ENCODE measurements around the gene LRRK1.

Gene LRRK1

GRCh38 chr15:100968050-100968966, 49.2 kb downstream of the LRRK1 start:
- in situ Hi-C loops (cut with MboI; ENCODE audit: low sequenced_read_pairs), result no loop called here

GRCh38 chr15:100972975-100973350, 53.8 kb downstream of the LRRK1 start:
- in situ Hi-C loops (cut with MboI; ENCODE audit: low sequenced_read_pairs), result no loop called here

GRCh38 chr15:100973351-100974111, 54.4 kb downstream of the LRRK1 start:
- in situ Hi-C loops (cut with MboI; ENCODE audit: low sequenced_read_pairs), result no loop called here

- in situ Hi-C loops (cut with MboI; ENCODE audit: low sequenced_read_pairs), result no loop called here
Observed at GRCh38 chr15:100975043-100975442, 55.9 kb downstream of the LRRK1 start.

GRCh38 chr15:100980410-100981046, 61.4 kb downstream of the LRRK1 start:
- in situ Hi-C loops (cut with MboI; ENCODE audit: low sequenced_read_pairs), result no loop called here

GRCh38 chr15:100981086-100981485, 61.9 kb downstream of the LRRK1 start:
- in situ Hi-C loops (cut with MboI; ENCODE audit: low sequenced_read_pairs), result no loop called here

- in situ Hi-C loops (cut with MboI; ENCODE audit: low sequenced_read_pairs), result no loop called here
Observed at GRCh38 chr15:100983221-100983620, 64.1 kb downstream of the LRRK1 start.

GRCh38 chr15:100985401-100985800, 66.2 kb downstream of the LRRK1 start:
- in situ Hi-C loops (cut with MboI; ENCODE audit: low sequenced_read_pairs), result no loop called here

- in situ Hi-C loops (cut with MboI; ENCODE audit: low sequenced_read_pairs), result no loop called here
Observed at GRCh38 chr15:100986158-100986896, 67.2 kb downstream of the LRRK1 start.

- in situ Hi-C loops (cut with MboI; ENCODE audit: low sequenced_read_pairs), result no loop called here
Observed at GRCh38 chr15:100987143-100987542, 68.0 kb downstream of the LRRK1 start.

GRCh38 chr15:100988297-100988696, 69.1 kb downstream of the LRRK1 start:
- in situ Hi-C loops (cut with MboI; ENCODE audit: low sequenced_read_pairs), result no loop called here

- in situ Hi-C loops (cut with MboI; ENCODE audit: low sequenced_read_pairs), result no loop called here
Observed at GRCh38 chr15:100988857-100989256, 69.7 kb downstream of the LRRK1 start.

- in situ Hi-C loops (cut with MboI; ENCODE audit: low sequenced_read_pairs), result no loop called here
Observed at GRCh38 chr15:100994597-100995446, 75.7 kb downstream of the LRRK1 start.

- in situ Hi-C loops (cut with MboI; ENCODE audit: low sequenced_read_pairs), result no loop called here
Observed at GRCh38 chr15:100995471-100996430, 76.6 kb downstream of the LRRK1 start.

GRCh38 chr15:100997442-100997841, 78.3 kb downstream of the LRRK1 start:
- in situ Hi-C loops (cut with MboI; ENCODE audit: low sequenced_read_pairs), result no loop called here

GRCh38 chr15:100998630-100999029, 79.5 kb downstream of the LRRK1 start:
- in situ Hi-C loops (cut with MboI; ENCODE audit: low sequenced_read_pairs), result no loop called here

- in situ Hi-C loops (cut with MboI; ENCODE audit: low sequenced_read_pairs), result no loop called here
Observed at GRCh38 chr15:100999369-100999768, 80.2 kb downstream of the LRRK1 start.

- in situ Hi-C loops (cut with MboI; ENCODE audit: low sequenced_read_pairs), result no loop called here
Observed at GRCh38 chr15:101000271-101000681, 81.1 kb downstream of the LRRK1 start.

GRCh38 chr15:101001056-101001455, 81.9 kb downstream of the LRRK1 start:
- in situ Hi-C loops (cut with MboI; ENCODE audit: low sequenced_read_pairs), result no loop called here

Data from hTERT RPE-1 (cell line).